Measurements from ENCODE around the gene TMEM161B.
"Not testable (repeated sequence)": the region's sequence is repeated elsewhere in the genome, so short reads cannot be mapped to it uniquely, and the experiment has no call there.

TMEM161B gene

GRCh38 chr5:88268385-88269184, at the start of gene TMEM161B:
Gene TMEM161B (minus strand): TSS chr5:88268845. CDS start chr5:88268723, 122 bp downstream.
- DNase-seq (ENCODE audit: low spot score) = peak; percentile 95

- no peak for DNase-seq (ENCODE audit: low spot score)
Measured at GRCh38 chr5:88304356-88304755, 35.7 kb upstream of the TMEM161B start.

- DNase-seq (ENCODE audit: low spot score) = no peak
Measured at GRCh38 chr5:88298425-88298824, 29.8 kb upstream of the TMEM161B start.

GRCh38 chr5:88290801-88291200, 22.2 kb upstream of the TMEM161B start:
- no peak for DNase-seq (ENCODE audit: low spot score)

- DNase-seq (ENCODE audit: low spot score) = no peak
Measured at GRCh38 chr5:88288528-88289197, 20.0 kb upstream of the TMEM161B start.

GRCh38 chr5:88287846-88288527, 19.3 kb upstream of the TMEM161B start:
- no peak for DNase-seq (ENCODE audit: low spot score)

GRCh38 chr5:88287302-88287701, 18.7 kb upstream of the TMEM161B start:
- DNase-seq (ENCODE audit: low spot score) = no peak

- DNase-seq (ENCODE audit: low spot score) = no peak
Measured at GRCh38 chr5:88283690-88284089, 15.0 kb upstream of the TMEM161B start.

GRCh38 chr5:88281322-88281721, 12.7 kb upstream of the TMEM161B start:
- DNase-seq (ENCODE audit: low spot score) = no peak

- DNase-seq (ENCODE audit: low spot score) = no peak
Measured at GRCh38 chr5:88279584-88279983, 10.9 kb upstream of the TMEM161B start.

- DNase-seq (ENCODE audit: low spot score) = no peak
Measured at GRCh38 chr5:88276378-88276777, 7.7 kb upstream of the TMEM161B start.

- DNase-seq (ENCODE audit: low spot score) = no peak
Measured at GRCh38 chr5:88275581-88275980, 6.9 kb upstream of the TMEM161B start.

- peak; percentile 29 for DNase-seq (ENCODE audit: low spot score)
Measured at GRCh38 chr5:88269222-88269771, 652 bp upstream of the TMEM161B start.

- not testable (repeated sequence) for DNase-seq (ENCODE audit: low spot score)
Measured at GRCh38 chr5:88264565-88264964, 4.1 kb downstream of the TMEM161B start.

- no peak for DNase-seq (ENCODE audit: low spot score)
Measured at GRCh38 chr5:88263349-88263748, 5.3 kb downstream of the TMEM161B start.

GRCh38 chr5:88262116-88262515, 6.5 kb downstream of the TMEM161B start:
- no peak for DNase-seq (ENCODE audit: low spot score)

- no peak for DNase-seq (ENCODE audit: low spot score)
Measured at GRCh38 chr5:88258636-88259035, 10.0 kb downstream of the TMEM161B start.

- DNase-seq (ENCODE audit: low spot score) = no peak
Measured at GRCh38 chr5:88256872-88257271, 11.8 kb downstream of the TMEM161B start.

- DNase-seq (ENCODE audit: low spot score) = no peak
Measured at GRCh38 chr5:88256037-88256436, 12.6 kb downstream of the TMEM161B start.

GRCh38 chr5:88254320-88254719, 14.3 kb downstream of the TMEM161B start:
- DNase-seq (ENCODE audit: low spot score) = no peak

GRCh38 chr5:88251048-88251711, 17.5 kb downstream of the TMEM161B start:
- DNase-seq (ENCODE audit: low spot score) = peak; percentile 34

- no peak for DNase-seq (ENCODE audit: low spot score)
Measured at GRCh38 chr5:88250010-88250409, 18.6 kb downstream of the TMEM161B start.
